ENCODE results near the gene GRB2. TPM values are rescaled to one million over a fixed set of nuclear protein-coding genes. Genes with fewer than 3 reads are reported as not detected.
"Not testable (repeated sequence)": the region's sequence is repeated elsewhere in the genome, so short reads cannot be mapped to it uniquely, and the experiment has no call there.

Gene GRB2
- total RNA-seq, 1 donor from 2014 or later = 95.0 TPM

DNA sequence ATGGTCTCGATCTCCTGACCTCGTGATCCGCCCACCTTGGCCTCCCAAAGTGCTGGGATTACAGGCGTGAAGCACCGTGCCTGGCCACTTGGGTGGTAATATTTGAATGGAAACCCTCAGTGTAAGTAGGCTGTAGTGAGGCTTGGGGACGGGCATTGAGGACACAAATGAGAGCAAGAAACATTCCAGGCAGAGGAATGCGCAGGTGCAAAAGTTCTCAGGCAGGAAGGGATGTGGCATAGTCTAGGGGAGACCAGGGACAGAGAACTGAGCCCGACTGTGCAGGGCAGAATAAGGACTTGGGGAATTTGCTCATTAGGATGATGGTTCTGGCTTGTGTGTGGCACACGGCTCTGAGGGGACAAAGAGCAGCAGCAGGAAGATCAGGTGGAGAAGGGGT lies 54.8 kb downstream of the GRB2 start:
- no peak overlapping the region for H3K4me3 Mint-ChIP-seq (ENCODE audit: unreplicated experiment)
- H3K27ac Mint-ChIP-seq (ENCODE audit: unreplicated experiment) = no peak overlapping the region
- peaks cover 7% of the 10 kb centered on the region for H3K27me3 Mint-ChIP-seq (ENCODE audit: unreplicated experiment)
- no peak for DNase-seq (ENCODE audit: low spot score)
- H3K9me3 Mint-ChIP-seq (ENCODE audit: unreplicated experiment) = no peaks in the 10 kb centered on the region
- TF ChIP-seq, protein P1, sequence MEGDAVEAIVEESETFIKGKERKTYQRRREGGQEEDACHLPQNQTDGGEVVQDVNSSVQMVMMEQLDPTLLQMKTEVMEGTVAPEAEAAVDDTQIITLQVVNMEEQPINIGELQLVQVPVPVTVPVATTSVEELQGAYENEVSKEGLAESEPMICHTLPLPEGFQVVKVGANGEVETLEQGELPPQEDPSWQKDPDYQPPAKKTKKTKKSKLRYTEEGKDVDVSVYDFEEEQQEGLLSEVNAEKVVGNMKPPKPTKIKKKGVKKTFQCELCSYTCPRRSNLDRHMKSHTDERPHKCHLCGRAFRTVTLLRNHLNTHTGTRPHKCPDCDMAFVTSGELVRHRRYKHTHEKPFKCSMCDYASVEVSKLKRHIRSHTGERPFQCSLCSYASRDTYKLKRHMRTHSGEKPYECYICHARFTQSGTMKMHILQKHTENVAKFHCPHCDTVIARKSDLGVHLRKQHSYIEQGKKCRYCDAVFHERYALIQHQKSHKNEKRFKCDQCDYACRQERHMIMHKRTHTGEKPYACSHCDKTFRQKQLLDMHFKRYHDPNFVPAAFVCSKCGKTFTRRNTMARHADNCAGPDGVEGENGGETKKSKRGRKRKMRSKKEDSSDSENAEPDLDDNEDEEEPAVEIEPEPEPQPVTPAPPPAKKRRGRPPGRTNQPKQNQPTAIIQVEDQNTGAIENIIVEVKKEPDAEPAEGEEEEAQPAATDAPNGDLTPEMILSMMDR (IDR thresholded peaks at IDR 0.05; ENCODE audit: unreplicated experiment) = no peak
- no peaks in the 10 kb centered on the region for H3K36me3 Mint-ChIP-seq (ENCODE audit: low read depth, unreplicated experiment)
- H3K4me1 Mint-ChIP-seq (ENCODE audit: unreplicated experiment) = peaks cover 20% of the 10 kb centered on the region

DNA sequence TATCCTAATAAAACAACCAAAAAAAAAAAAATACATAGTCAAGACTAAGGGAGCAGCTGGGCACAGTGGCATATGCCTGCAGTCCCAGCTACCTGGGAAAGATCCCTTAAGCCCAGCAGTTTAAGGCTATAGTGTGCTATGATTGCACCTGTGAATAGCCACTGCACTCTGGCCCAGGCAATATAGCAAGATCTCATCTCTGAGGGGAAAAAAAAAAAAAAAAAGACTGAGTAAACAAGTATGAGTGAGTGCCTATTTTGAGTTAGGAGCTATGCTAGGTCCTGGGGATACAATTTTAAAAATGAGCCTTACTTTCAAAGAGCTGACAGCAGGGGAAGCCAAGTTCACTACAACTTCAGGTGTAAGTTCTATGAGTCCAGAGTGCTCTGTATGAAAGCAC lies 55.4 kb downstream of the GRB2 start:
- no peaks in the 10 kb centered on the region for H3K36me3 Mint-ChIP-seq (ENCODE audit: low read depth, unreplicated experiment)
- peaks cover 7% of the 10 kb centered on the region for H3K27me3 Mint-ChIP-seq (ENCODE audit: unreplicated experiment)

DNA sequence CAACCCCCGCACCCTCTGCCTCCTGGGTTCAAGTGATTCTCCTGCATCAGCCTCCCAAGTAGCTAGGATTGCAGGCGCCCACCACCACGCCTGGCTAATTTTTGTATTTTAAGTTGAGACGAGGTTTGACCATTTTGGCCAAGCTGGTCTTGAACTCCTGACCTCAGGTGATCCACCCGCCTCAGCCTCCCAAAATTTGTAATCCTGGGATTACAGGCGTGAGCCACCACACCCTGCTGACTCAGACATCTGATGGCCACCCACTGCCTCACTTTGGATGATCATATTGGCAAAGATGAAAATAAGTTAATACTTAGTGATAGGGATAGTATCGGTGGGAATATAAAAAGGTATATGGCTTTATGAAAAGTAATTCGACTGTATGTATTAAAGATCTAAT lies 55.9 kb downstream of the GRB2 start:
- Mint-ChIP-seq H3K36me3 (ENCODE audit: low read depth, unreplicated experiment) (no peaks in the 10 kb centered on the region), H3K4me1 (ENCODE audit: unreplicated experiment) (peaks cover 27% of the 10 kb centered on the region), H3K9me3 (ENCODE audit: unreplicated experiment) (no peaks in the 10 kb centered on the region), H3K27me3 (ENCODE audit: unreplicated experiment) (peaks cover 7% of the 10 kb centered on the region), H3K27ac (ENCODE audit: unreplicated experiment) (no peak overlapping the region), H3K4me3 (ENCODE audit: unreplicated experiment) (no peak overlapping the region)
- TF ChIP-seq, protein P1 (IDR thresholded peaks at IDR 0.05; ENCODE audit: unreplicated experiment) = no peak
- no peak for DNase-seq (ENCODE audit: low spot score)

More for the DNA sequence above, 55.4 kb downstream of the GRB2 start:
- peaks cover 27% of the 10 kb centered on the region for H3K4me1 Mint-ChIP-seq (ENCODE audit: unreplicated experiment)
- H3K4me3 Mint-ChIP-seq (ENCODE audit: unreplicated experiment) = no peak overlapping the region
- DNase-seq (ENCODE audit: low spot score) = no peak
- no peaks in the 10 kb centered on the region for H3K9me3 Mint-ChIP-seq (ENCODE audit: unreplicated experiment)
- TF ChIP-seq, protein P1 (IDR thresholded peaks at IDR 0.05; ENCODE audit: unreplicated experiment) = no peak
- H3K27ac Mint-ChIP-seq (ENCODE audit: unreplicated experiment) = no peak overlapping the region

DNA sequence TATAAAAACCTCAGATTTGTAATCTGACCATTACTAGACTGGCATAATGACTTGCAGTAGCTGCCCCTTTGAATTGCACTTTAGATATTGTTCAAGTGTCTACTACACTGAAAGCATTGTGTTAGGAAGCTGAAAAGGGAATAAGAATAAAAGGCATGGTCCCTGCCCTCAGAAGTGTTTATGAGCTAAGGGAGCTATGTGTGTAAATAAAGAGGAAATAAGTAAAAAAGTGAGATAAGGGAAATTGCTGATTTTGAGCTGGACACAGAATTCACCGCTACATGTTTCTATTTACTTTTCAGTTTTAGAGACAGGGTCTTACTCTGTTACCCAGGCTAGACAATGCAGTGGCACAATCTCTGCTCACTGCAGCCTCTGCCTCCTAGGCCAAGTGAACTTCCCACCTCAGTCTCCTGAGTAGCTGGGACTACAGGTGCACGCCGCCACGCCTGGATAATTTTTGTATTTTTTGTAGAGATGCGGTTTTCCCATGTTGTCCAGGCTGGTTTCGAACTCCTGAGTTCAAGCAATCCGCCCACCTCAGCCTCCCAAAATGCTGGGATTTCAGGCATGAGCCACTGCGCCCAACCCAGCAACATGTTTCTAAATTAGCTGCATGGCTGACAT lies 57.0 kb downstream of the GRB2 start:
- Mint-ChIP-seq H3K27ac (ENCODE audit: unreplicated experiment) (no peak overlapping the region), H3K36me3 (ENCODE audit: low read depth, unreplicated experiment) (no peaks in the 10 kb centered on the region), H3K4me1 (ENCODE audit: unreplicated experiment) (peaks cover 34% of the 10 kb centered on the region), H3K4me3 (ENCODE audit: unreplicated experiment) (no peak overlapping the region), H3K9me3 (ENCODE audit: unreplicated experiment) (no peaks in the 10 kb centered on the region), H3K27me3 (ENCODE audit: unreplicated experiment) (peaks cover 8% of the 10 kb centered on the region)
- TF ChIP-seq, protein P1 (IDR thresholded peaks at IDR 0.05; ENCODE audit: unreplicated experiment) = no peak
- no peak for DNase-seq (ENCODE audit: low spot score)

DNA sequence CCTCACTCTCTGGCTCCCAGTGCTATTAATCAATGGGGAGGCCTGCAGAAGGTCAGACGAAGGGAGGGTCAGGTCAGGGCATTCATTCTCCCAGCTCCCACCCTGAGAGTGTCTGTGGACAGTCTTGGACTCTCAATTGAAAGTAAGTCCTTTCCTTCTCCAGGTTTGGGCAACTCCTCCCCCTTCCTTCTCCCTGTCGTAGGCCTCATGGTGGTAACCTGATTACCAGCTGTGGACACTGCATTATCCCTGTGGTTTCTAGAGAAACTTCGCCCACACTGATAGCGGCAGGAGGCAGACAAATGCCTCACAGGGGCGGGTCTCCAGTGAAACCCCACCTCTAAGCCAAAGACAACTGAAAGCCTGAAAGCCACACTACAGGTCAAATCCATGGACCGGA lies 58.6 kb downstream of the GRB2 start:
- no peaks in the 10 kb centered on the region for H3K36me3 Mint-ChIP-seq (ENCODE audit: low read depth, unreplicated experiment)
- peaks cover 8% of the 10 kb centered on the region for H3K27me3 Mint-ChIP-seq (ENCODE audit: unreplicated experiment)
- H3K4me3 Mint-ChIP-seq (ENCODE audit: unreplicated experiment) = no peak overlapping the region
- peaks cover 37% of the 10 kb centered on the region for H3K4me1 Mint-ChIP-seq (ENCODE audit: unreplicated experiment)
- peak overlapping the region; percentile 43 for H3K27ac Mint-ChIP-seq (ENCODE audit: unreplicated experiment)
- no peaks in the 10 kb centered on the region for H3K9me3 Mint-ChIP-seq (ENCODE audit: unreplicated experiment)
- no peak for DNase-seq (ENCODE audit: low spot score)
- TF ChIP-seq, protein P1 (IDR thresholded peaks at IDR 0.05; ENCODE audit: unreplicated experiment) = no peak

DNA sequence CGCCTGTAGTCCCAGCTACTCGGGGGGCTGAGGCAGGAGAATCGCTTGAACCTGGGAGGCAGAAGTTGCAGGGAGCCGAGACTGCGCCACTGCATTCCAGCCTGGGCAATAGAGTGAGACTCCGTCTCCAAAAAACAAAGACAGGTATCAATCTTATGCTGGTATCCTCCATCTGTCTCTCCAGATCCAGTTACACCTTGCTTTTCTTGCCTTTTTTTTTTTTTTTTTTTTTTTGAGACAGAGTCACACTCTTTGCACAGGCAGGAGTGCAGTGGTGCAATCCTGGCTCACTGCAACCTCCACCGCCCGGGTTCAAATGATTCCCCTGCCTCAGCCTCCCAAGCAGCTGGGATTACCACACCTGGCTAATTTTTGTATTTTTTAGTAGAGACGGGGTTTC lies 59.1 kb downstream of the GRB2 start:
- H3K4me3 Mint-ChIP-seq (ENCODE audit: unreplicated experiment); H3K27me3 Mint-ChIP-seq (ENCODE audit: unreplicated experiment); H3K9me3 Mint-ChIP-seq (ENCODE audit: unreplicated experiment); H3K27ac Mint-ChIP-seq (ENCODE audit: unreplicated experiment); H3K36me3 Mint-ChIP-seq (ENCODE audit: low read depth, unreplicated experiment); DNase-seq (ENCODE audit: low spot score): not testable (repeated sequence)
- peaks cover 37% of the 10 kb centered on the region for H3K4me1 Mint-ChIP-seq (ENCODE audit: unreplicated experiment)

Measured in endothelial cell (in vitro differentiated cells).